GM23338 (cell line): ENCODE results near the gene AQP5. TPM values are rescaled to one million over a fixed set of nuclear protein-coding genes. Genes with fewer than 3 reads are reported as not detected.

Experiments used
- ATAC-seq: fragments of 200-7000 bp; cut with Tn5 transposase; 3 replicates; pipeline ENCODE4 v1.9.1; 2020
- DNase-seq: peaks from one replicate; pipeline ENCODE4 v3.0.0-alpha.2; 2015; ENCODE audit warnings: low spot score
- H2AFZ ChIP-seq: fragments of 200-600 bp; sonication (generic); 2 replicates; pipeline ENCODE4 v1.8.0; 2016; ENCODE audit warnings: antibody characterized with exemption, mild to moderate bottlenecking, moderate library complexity
- H3F3A ChIP-seq: fragments of 200-600 bp; sonication (generic); replicated peaks from 2 replicates; pipeline ENCODE4 v1.8.0; 2017; ENCODE audit warnings: antibody characterized with exemption, mixed run types, low read depth
- H3K27ac ChIP-seq: fragments of 200-600 bp; sonication (generic); 2 replicates; pipeline ENCODE4 v1.6.1; 2016; ENCODE audit warnings: low read depth
- H3K27me3 ChIP-seq: fragments of 200-600 bp; sonication (generic); 2 replicates; pipeline ENCODE4 v1.8.0; 2016; ENCODE audit warnings: mild to moderate bottlenecking, mixed run types, moderate library complexity; ENCODE audit not compliant: insufficient read depth
- H3K36me3 ChIP-seq: fragments of 200-600 bp; sonication (generic); 2 replicates; pipeline ENCODE4 v1.8.0; 2016; ENCODE audit warnings: mild to moderate bottlenecking; ENCODE audit not compliant: insufficient read depth
- H3K4me1 ChIP-seq: fragments of 200-600 bp; sonication (generic); 2 replicates; pipeline ENCODE4 v1.8.0; 2016; ENCODE audit warnings: mild to moderate bottlenecking, moderate library complexity; ENCODE audit not compliant: insufficient read depth
- H3K4me2 ChIP-seq: fragments of 200-600 bp; sonication (generic); 2 replicates; pipeline ENCODE4 v1.7.1; 2017; ENCODE audit warnings: mixed run types
- H3K4me3 ChIP-seq: fragments of 200-600 bp; sonication (generic); 2 replicates; pipeline ENCODE4 v1.6.1; 2016; ENCODE audit warnings: mixed run types
- H3K79me2 ChIP-seq: fragments of 200-600 bp; sonication (generic); replicated peaks from 2 replicates; pipeline ENCODE4 v1.8.0; 2017; ENCODE audit warnings: mild to moderate bottlenecking; ENCODE audit not compliant: insufficient read depth
- H3K9me2 ChIP-seq: fragments of 200-600 bp; sonication (generic); 2 replicates; pipeline ENCODE4 v1.8.0; 2017; ENCODE audit not compliant: insufficient read depth
- H4K20me1 ChIP-seq: fragments of 200-600 bp; sonication (generic); replicated peaks from 2 replicates; pipeline ENCODE4 v1.8.0; 2017; ENCODE audit warnings: mild to moderate bottlenecking; ENCODE audit not compliant: insufficient read depth
- H3K27ac Mint-ChIP-seq: 2 replicates; pipeline ENCODE4 v1.8.0; 2020; ENCODE audit warnings: inconsistent platforms, mild to moderate bottlenecking, moderate library complexity, mixed read lengths
- H3K27me3 Mint-ChIP-seq: 3 replicates; pipeline ENCODE4 v1.8.0; 2022; ENCODE audit warnings: low read depth, mild to moderate bottlenecking, moderate library complexity, mixed read lengths, inconsistent platforms; ENCODE audit not compliant: insufficient read depth, poor library complexity
- H3K36me3 Mint-ChIP-seq: 3 replicates; pipeline ENCODE4 v1.8.0; 2021; ENCODE audit warnings: low read depth, mild to moderate bottlenecking, inconsistent platforms, moderate library complexity, mixed read lengths
- H3K4me1 Mint-ChIP-seq: 3 replicates; pipeline ENCODE4 v1.8.0; 2020; ENCODE audit warnings: mild to moderate bottlenecking, inconsistent platforms, mixed read lengths
- H3K4me3 Mint-ChIP-seq: 3 replicates; pipeline ENCODE4 v1.8.0; 2021; ENCODE audit warnings: moderate library complexity, mild to moderate bottlenecking, inconsistent platforms, mixed read lengths
- H3K9me3 Mint-ChIP-seq: 3 replicates; pipeline ENCODE4 v1.8.0; 2020; ENCODE audit warnings: moderate library complexity, mild to moderate bottlenecking, inconsistent platforms, mixed read lengths
- EZH2 ChIP-seq: fragments of 200-600 bp; sonication (generic); IDR thresholded peaks from one replicate; pipeline ENCODE4 v1.8.0; 2017; ENCODE audit warnings: antibody characterized with exemption, mild to moderate bottlenecking, low read depth; ENCODE audit not compliant: unreplicated experiment
- EZH2phosphoT487 ChIP-seq: fragments of 200-600 bp; sonication (generic); IDR thresholded peaks from one replicate; pipeline ENCODE4 v1.8.1; 2018; ENCODE audit warnings: antibody characterized with exemption; ENCODE audit not compliant: unreplicated experiment
- JUNB ChIP-seq: IDR thresholded peaks from one replicate; pipeline ENCODE4 v1.6.1; 2016; ENCODE audit warnings: antibody characterized with exemption; ENCODE audit not compliant: unreplicated experiment
- POLR2AphosphoS5 ChIP-seq: IDR thresholded peaks from 2 replicates; pipeline ENCODE4 v1.6.1; 2016; ENCODE audit warnings: antibody characterized with exemption, low read depth
- STAT1 ChIP-seq: IDR thresholded peaks from one replicate; pipeline ENCODE4 v1.6.1; 2016; ENCODE audit warnings: antibody characterized with exemption; ENCODE audit not compliant: unreplicated experiment
- ZNF114 ChIP-seq: fragments of 250-450 bp; sonication (Bioruptor Pico); IDR thresholded peaks from 2 replicates; pipeline ENCODE4 v1.5.0; 2020; ENCODE audit warnings: mild to moderate bottlenecking, moderate library complexity
- polyA plus RNA-seq: library from polyadenylated mRNA; unstranded; fragments of >200 nt; fragmentation: Nextera tagmentation; extraction: Ambion mirVana; gene quantifications from 2 replicates; pipeline ENCODE4 v1.2.1, GENCODE V29; 2016
- total RNA-seq: library from RNA; depleted of rRNA; stranded (reverse); fragments of >200 nt; shearing (Covaris generic); gene quantifications from 2 replicates; pipeline ENCODE4 v1.2.3, GENCODE V29; 2014
- TF ChIP-seq, protein P1 (sequence below), 2 experiments: fragments of 200-600 bp in 1 of 2; sonication (generic) in 1 of 2; conservative IDR thresholded peaks; 2 replicates each; pipeline versions ENCODE4 v1.5.1 to v1.6.1; 2016 to 2017; ENCODE audit warnings: antibody characterized with exemption in 2 of 2, low read depth in 2 of 2, mild to moderate bottlenecking in 2 of 2, moderate library complexity in 1 of 2
- TF ChIP-seq, protein P2 (sequence below): IDR thresholded peaks from one replicate; pipeline ENCODE4 v1.6.1; 2018; ENCODE audit warnings: antibody characterized with exemption; ENCODE audit not compliant: unreplicated experiment

Gene AQP5
- total and polyA plus RNA-seq, 2 experiments from 2014 or later = 1.3 to 2.2 TPM

DNA sequence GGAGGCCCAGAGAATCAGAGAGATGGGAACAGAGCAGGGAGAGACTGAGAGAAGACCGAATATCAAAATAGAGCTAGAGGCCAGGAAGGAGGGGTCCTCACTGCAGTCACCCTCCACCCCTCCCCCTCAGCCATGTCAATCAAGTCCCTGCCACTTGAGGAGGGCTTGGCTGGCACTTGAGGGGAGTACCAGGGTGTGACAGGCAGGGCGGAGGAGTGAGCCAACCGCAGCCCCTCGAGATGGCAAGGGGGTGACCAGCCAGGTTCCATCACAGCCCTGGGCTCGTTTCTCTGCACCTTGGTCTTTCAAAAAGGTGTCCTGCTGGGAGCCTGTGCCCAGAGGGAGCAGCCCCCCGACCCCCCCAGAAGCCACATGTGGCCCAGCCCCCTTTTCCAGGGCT lies 4.2 kb downstream of the AQP5 start:
- Histone ChIP-seq H3K27me3 (peaks cover 39% of the 10 kb centered on the region), H3K79me2 (no peaks in the 10 kb centered on the region), H3K4me2 (no peak overlapping the region), H2AFZ (no peak overlapping the region), H3K4me3 (no peak overlapping the region), H4K20me1 (no peaks in the 10 kb centered on the region), H3F3A (no peaks in the 10 kb centered on the region), H3K9me2 (no peaks in the 10 kb centered on the region), H3K27ac (no peak overlapping the region), H3K4me1 (no peaks in the 10 kb centered on the region), H3K36me3 (no peaks in the 10 kb centered on the region)
- no peak for ATAC-seq
- Mint-ChIP-seq H3K9me3 (no peaks in the 10 kb centered on the region; the same call in 2 of the 3 replicates), H3K27me3 (peaks cover 26% of the 10 kb centered on the region), H3K36me3 (no peaks in the 10 kb centered on the region; the same call in 2 of the 3 replicates), H3K4me3 (no peak overlapping the region), H3K27ac (no peak overlapping the region), H3K4me1 (peaks cover 8% of the 10 kb centered on the region)
- DNase-seq = no peak
- TF ChIP-seq EZH2 (no peak), EZH2phosphoT487 (no peak)
- TF ChIP-seq, protein P1, sequence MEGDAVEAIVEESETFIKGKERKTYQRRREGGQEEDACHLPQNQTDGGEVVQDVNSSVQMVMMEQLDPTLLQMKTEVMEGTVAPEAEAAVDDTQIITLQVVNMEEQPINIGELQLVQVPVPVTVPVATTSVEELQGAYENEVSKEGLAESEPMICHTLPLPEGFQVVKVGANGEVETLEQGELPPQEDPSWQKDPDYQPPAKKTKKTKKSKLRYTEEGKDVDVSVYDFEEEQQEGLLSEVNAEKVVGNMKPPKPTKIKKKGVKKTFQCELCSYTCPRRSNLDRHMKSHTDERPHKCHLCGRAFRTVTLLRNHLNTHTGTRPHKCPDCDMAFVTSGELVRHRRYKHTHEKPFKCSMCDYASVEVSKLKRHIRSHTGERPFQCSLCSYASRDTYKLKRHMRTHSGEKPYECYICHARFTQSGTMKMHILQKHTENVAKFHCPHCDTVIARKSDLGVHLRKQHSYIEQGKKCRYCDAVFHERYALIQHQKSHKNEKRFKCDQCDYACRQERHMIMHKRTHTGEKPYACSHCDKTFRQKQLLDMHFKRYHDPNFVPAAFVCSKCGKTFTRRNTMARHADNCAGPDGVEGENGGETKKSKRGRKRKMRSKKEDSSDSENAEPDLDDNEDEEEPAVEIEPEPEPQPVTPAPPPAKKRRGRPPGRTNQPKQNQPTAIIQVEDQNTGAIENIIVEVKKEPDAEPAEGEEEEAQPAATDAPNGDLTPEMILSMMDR (conservative IDR thresholded peaks at IDR 0.05; ENCODE audit: low read depth in 2 of 2) = no peak

DNA sequence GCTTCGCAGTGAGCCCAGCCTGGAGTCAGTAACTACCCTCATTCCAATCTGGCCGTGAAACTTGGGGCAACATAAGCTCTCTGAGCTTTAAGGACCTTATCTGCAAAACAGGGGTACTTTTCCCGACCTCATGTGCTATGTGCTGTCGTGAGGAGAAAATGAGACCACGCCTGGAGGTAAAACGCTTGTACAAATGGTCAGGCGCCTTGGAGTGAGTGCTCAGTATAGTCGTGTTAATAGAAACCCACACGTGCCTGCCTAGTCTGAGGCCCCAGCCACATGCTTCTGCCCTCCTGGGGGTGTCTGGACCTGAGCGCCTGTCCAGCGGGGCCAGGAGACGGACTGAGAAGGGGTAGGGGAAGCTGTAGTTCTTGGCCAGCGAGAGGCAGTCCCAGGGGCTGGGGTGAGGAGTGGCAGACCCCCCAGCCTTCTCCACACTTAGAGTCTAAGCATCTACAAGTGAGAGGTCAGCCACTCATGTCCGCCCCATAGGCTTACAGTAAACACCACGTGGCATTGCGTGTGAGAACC lies 4.9 kb downstream of the AQP5 start:
- no peaks in the 10 kb centered on the region for H3K36me3 ChIP-seq
- Mint-ChIP-seq H3K36me3 (no peaks in the 10 kb centered on the region; the same call in 2 of the 3 replicates), H3K27me3 (peaks cover 22% of the 10 kb centered on the region), H3K4me3 (peak overlapping the region; percentile 54; the same call in 2 of the 3 replicates), H3K27ac (no peak overlapping the region), H3K9me3 (no peaks in the 10 kb centered on the region), H3K4me1 (peaks cover 8% of the 10 kb centered on the region)
- H3K79me2 ChIP-seq = no peaks in the 10 kb centered on the region
- H3K27me3 ChIP-seq = peaks cover 33% of the 10 kb centered on the region
- H3F3A ChIP-seq = no peaks in the 10 kb centered on the region
- no peak overlapping the region for H3K27ac ChIP-seq
- TF ChIP-seq ZNF114 = no peak
- TF ChIP-seq, protein P2, sequence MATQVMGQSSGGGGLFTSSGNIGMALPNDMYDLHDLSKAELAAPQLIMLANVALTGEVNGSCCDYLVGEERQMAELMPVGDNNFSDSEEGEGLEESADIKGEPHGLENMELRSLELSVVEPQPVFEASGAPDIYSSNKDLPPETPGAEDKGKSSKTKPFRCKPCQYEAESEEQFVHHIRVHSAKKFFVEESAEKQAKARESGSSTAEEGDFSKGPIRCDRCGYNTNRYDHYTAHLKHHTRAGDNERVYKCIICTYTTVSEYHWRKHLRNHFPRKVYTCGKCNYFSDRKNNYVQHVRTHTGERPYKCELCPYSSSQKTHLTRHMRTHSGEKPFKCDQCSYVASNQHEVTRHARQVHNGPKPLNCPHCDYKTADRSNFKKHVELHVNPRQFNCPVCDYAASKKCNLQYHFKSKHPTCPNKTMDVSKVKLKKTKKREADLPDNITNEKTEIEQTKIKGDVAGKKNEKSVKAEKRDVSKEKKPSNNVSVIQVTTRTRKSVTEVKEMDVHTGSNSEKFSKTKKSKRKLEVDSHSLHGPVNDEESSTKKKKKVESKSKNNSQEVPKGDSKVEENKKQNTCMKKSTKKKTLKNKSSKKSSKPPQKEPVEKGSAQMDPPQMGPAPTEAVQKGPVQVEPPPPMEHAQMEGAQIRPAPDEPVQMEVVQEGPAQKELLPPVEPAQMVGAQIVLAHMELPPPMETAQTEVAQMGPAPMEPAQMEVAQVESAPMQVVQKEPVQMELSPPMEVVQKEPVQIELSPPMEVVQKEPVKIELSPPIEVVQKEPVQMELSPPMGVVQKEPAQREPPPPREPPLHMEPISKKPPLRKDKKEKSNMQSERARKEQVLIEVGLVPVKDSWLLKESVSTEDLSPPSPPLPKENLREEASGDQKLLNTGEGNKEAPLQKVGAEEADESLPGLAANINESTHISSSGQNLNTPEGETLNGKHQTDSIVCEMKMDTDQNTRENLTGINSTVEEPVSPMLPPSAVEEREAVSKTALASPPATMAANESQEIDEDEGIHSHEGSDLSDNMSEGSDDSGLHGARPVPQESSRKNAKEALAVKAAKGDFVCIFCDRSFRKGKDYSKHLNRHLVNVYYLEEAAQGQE = no peak
- TF ChIP-seq STAT1 = no peak
- no peak for TF ChIP-seq JUNB
- TF ChIP-seq POLR2AphosphoS5 = no peak
- peak overlapping the region; percentile 100; the same call in 1 of the 2 replicates for H2AFZ ChIP-seq
- ATAC-seq (peak; percentile 9), DNase-seq (no peak)
- no peaks in the 10 kb centered on the region for H3K9me2 ChIP-seq
- H4K20me1 ChIP-seq = no peaks in the 10 kb centered on the region
- peak overlapping the region; percentile 64; the same call in 1 of the 2 replicates for H3K4me3 ChIP-seq
- H3K4me1 ChIP-seq = no peaks in the 10 kb centered on the region
- H3K4me2 ChIP-seq = peak overlapping the region; percentile 92
